WTC11 (cell line): Measurements from ENCODE around the gene VTI1A. TPM values are rescaled to one million over a fixed set of nuclear protein-coding genes. Genes with fewer than 3 reads are reported as not detected.

Experiments used
- ATAC-seq: fragments of 200-7000 bp; cut with Tn5 transposase; 2 replicates; pipeline ENCODE4 v1.10.0; 2021; ENCODE audit warnings: mild to moderate bottlenecking, moderate library complexity
- Bru-seq: library from RNA; stranded (reverse); fragments of 400-500 nt; gene quantifications from one replicate; lab custom pipeline; 2021; lab: Mats Ljungman, UMichigan
- CTCF ChIA-PET: fragments of 300-600 bp; sonication (Branson Sonifier 250); formaldehyde crosslinking; loops from one replicate; lab custom pipeline; 2021; ENCODE audit warnings: antibody characterized with exemption; lab: Charles Lee
- POLR2A ChIA-PET: fragments of 350-600 bp; sonication (Branson Sonifier 250); formaldehyde crosslinking; loops from one replicate; lab custom pipeline; 2021; ENCODE audit warnings: antibody characterized with exemption; lab: Charles Lee
- DNase-seq: peaks from one replicate; pipeline ENCODE4 v3.0.0; 2021; ENCODE audit warnings: low spot score
- H3K27ac Mint-ChIP-seq: 2 replicates; pipeline ENCODE4 v1.8.0; 2021; ENCODE audit warnings: mixed read lengths
- H3K27me3 Mint-ChIP-seq: 2 replicates; pipeline ENCODE4 v1.8.0; 2021; ENCODE audit warnings: low read depth, mild to moderate bottlenecking, moderate library complexity, mixed read lengths
- H3K36me3 Mint-ChIP-seq: 2 replicates; pipeline ENCODE4 v1.8.0; 2021; ENCODE audit warnings: mixed read lengths
- H3K4me1 Mint-ChIP-seq: 2 replicates; pipeline ENCODE4 v1.8.0; 2022; ENCODE audit warnings: mixed read lengths
- H3K4me3 Mint-ChIP-seq: 2 replicates; pipeline ENCODE4 v1.8.0; 2021; ENCODE audit warnings: mild to moderate bottlenecking, moderate library complexity, mixed read lengths
- H3K9me3 Mint-ChIP-seq: 2 replicates; pipeline ENCODE4 v1.8.0; 2021; ENCODE audit warnings: mixed read lengths
- AFF4 ChIP-seq: sonication (generic); formaldehyde crosslinking; IDR thresholded peaks from 2 replicates; pipeline ENCODE4 v1.8.1; 2023; ENCODE audit warnings: mild to moderate bottlenecking, missing genetic modification reagents, borderline replicate concordance
- ATF1 ChIP-seq: sonication (generic); formaldehyde crosslinking; IDR thresholded peaks from 2 replicates; pipeline ENCODE4 v1.8.1; 2023; ENCODE audit warnings: mild to moderate bottlenecking, moderate library complexity, missing genetic modification reagents
- ATF6 ChIP-seq: sonication (generic); formaldehyde crosslinking; IDR thresholded peaks from 2 replicates; pipeline ENCODE4 v1.8.1; 2023; ENCODE audit warnings: mild to moderate bottlenecking, missing genetic modification reagents
- CREM ChIP-seq: sonication (generic); formaldehyde crosslinking; IDR thresholded peaks from 2 replicates; pipeline ENCODE4 v1.8.1; 2022; ENCODE audit warnings: mild to moderate bottlenecking, missing genetic modification reagents, moderate library complexity
- ELF4 ChIP-seq: sonication (generic); formaldehyde crosslinking; IDR thresholded peaks from 2 replicates; pipeline ENCODE4 v1.8.1; 2022; ENCODE audit warnings: low read depth, mild to moderate bottlenecking, moderate library complexity, missing genetic modification reagents
- ERG ChIP-seq: fragments of 250-450 bp; sonication (Bioruptor Pico); IDR thresholded peaks from 2 replicates; pipeline ENCODE4 v1.8.0; 2021; ENCODE audit warnings: mild to moderate bottlenecking
- GABPB1 ChIP-seq: sonication (generic); formaldehyde crosslinking; IDR thresholded peaks from 2 replicates; pipeline ENCODE4 v1.8.1; 2023; ENCODE audit warnings: mild to moderate bottlenecking, missing genetic modification reagents
- HMGA2 ChIP-seq: fragments of 250-450 bp; sonication (Bioruptor Pico); IDR thresholded peaks from 2 replicates; pipeline ENCODE4 v1.4.0; 2021; ENCODE audit warnings: mild to moderate bottlenecking, moderate library complexity
- IRF2 ChIP-seq: sonication (generic); formaldehyde crosslinking; IDR thresholded peaks from 2 replicates; pipeline ENCODE4 v1.8.0; 2022; ENCODE audit warnings: low read depth, missing genetic modification reagents, borderline replicate concordance
- MAX ChIP-seq: sonication (generic); formaldehyde crosslinking; IDR thresholded peaks from 2 replicates; pipeline ENCODE4 v1.8.0; 2022; ENCODE audit warnings: mild to moderate bottlenecking, missing genetic modification reagents
- ZNF281 ChIP-seq: sonication (generic); formaldehyde crosslinking; IDR thresholded peaks from 2 replicates; pipeline ENCODE4 v1.8.0; 2023; ENCODE audit warnings: mild to moderate bottlenecking, missing genetic modification reagents
- ZNF317 ChIP-seq: sonication (generic); formaldehyde crosslinking; IDR thresholded peaks from 2 replicates; pipeline ENCODE4 v1.8.1; 2023; ENCODE audit warnings: low read depth, mild to moderate bottlenecking, moderate library complexity, missing genetic modification reagents, borderline replicate concordance
- ZNF425 ChIP-seq: fragments of 250-450 bp; sonication (Bioruptor Pico); conservative IDR thresholded peaks from 2 replicates; pipeline ENCODE4 v1.9.0; 2021; ENCODE audit warnings: mild to moderate bottlenecking
- ZNF512 ChIP-seq: sonication (generic); formaldehyde crosslinking; IDR thresholded peaks from 2 replicates; pipeline ENCODE4 v1.8.1; 2022; ENCODE audit warnings: missing genetic modification reagents, borderline replicate concordance
- long read RNA-seq, 3 experiments: library from RNA in 1 of 3; library from capped mRNA in 1 of 3; library from polyadenylated mRNA in 1 of 3; unstranded in 2 of 3; stranded (forward) in 1 of 3; transcript quantifications; one replicate each; pipeline ENCODE4 v2.0.0, GENCODE V29; 2021
- total RNA-seq: library from RNA; stranded (reverse); gene quantifications from 3 replicates; pipeline ENCODE4 v1.2.3, GENCODE V29; 2021

Gene VTI1A
- total RNA-seq (18.6 to 20.1 TPM (median 18.9 TPM) in 3 replicates), Bru-seq, nascent RNA (percentile 73 among the genes with signal in this experiment)
- long read RNA-seq, experiment 1, full-length matches to known transcripts = 32 of 56 reads
- long read RNA-seq, experiment 1, partial matches to known transcripts = 9 of 56 reads
- long read RNA-seq, experiment 1, other reads (novel, unspliced or antisense) = 15 of 56 reads
- long read RNA-seq, experiment 2, full-length matches to known transcripts = 5 of 13 reads
- long read RNA-seq, experiment 2, partial matches to known transcripts = 1 of 13 reads
- long read RNA-seq, experiment 2, other reads (novel, unspliced or antisense) = 7 of 13 reads
- long read RNA-seq, experiment 3, full-length matches to known transcripts = 3 of 6 reads
- long read RNA-seq, experiment 3, partial matches to known transcripts = 0 of 6 reads
- long read RNA-seq, experiment 3, other reads (novel, unspliced or antisense) = 3 of 6 reads

GRCh38 chr10:112446855-112447619, at the start of gene VTI1A, which contains the start of gene ZDHHC6:
Gene VTI1A (plus strand): TSS chr10:112447215. CDS start chr10:112447374, 159 bp downstream.
Gene ZDHHC6 (minus strand): TSS chr10:112446914. CDS start chr10:112445436, 1,478 bp downstream.
- H3K27ac Mint-ChIP-seq = peak within 1 kb of the TSS; percentile 95
- H3K4me3 Mint-ChIP-seq = peak within 1 kb of the TSS; percentile 93
- peak; percentile 91 for ATAC-seq
- peaks cover 16% of the 10 kb centered on the region for H3K4me1 Mint-ChIP-seq
- no peaks in the 10 kb centered on the region; the same call in 1 of the 2 replicates for H3K27me3 Mint-ChIP-seq
- ChIA-PET CTCF (interaction anchor here (0.8 to 1.7 kb wide), 3 partner anchors 12 to 139 kb away, joined by 3 to 7 read pairs (median 3); no protein-coding TSS in a partner anchor), POLR2A (no interaction called here)
- H3K9me3 Mint-ChIP-seq = no peaks in the 10 kb centered on the region
- DNase-seq = peak; percentile 78
- H3K36me3 Mint-ChIP-seq = peaks cover 22% of the 10 kb centered on the region
- TF ChIP-seq ATF1 (CRISPR knock-in tag) (0 out of 2 replicates have a peak, but pooled peaks have one; percentile 58), GABPB1 (CRISPR knock-in tag) (peak; percentile 47; the same call in 1 of the 2 replicates), ZNF281 (CRISPR knock-in tag) (0 out of 2 replicates have a peak, but pooled peaks have one; percentile 25), ZNF425 (CRISPR knock-in tag) (no peak), ELF4 (CRISPR knock-in tag) (no peak), ATF6 (CRISPR knock-in tag) (no peak), HMGA2 (0 out of 2 replicates have a peak, but pooled peaks have one; percentile 18), ZNF512 (CRISPR knock-in tag) (no peak), CREM (peak; percentile 78), MAX (CRISPR knock-in tag) (peak; percentile 63), AFF4 (no peak; the same call in 1 of the 2 replicates), IRF2 (no peak), ZNF317 (CRISPR knock-in tag) (no peak), ERG (CRISPR knock-in tag) (no peak)
